A549 (cell line): ENCODE measurements around the gene AMPD3. TPM values are rescaled to one million over a fixed set of nuclear protein-coding genes. Genes with fewer than 3 reads are reported as not detected.

Experiments
- ATAC-seq, 2 experiments: fragments of 200-7000 bp in 1 of 2; fragments of >200 bp in 1 of 2; cut with Nextera tagmentation in 1 of 2; cut with Tn5 transposase in 1 of 2; 3 replicates each; pipeline versions ENCODE4 v1.8.0 to v1.9.1; 2018 to 2020; ENCODE audit warnings: mild to moderate bottlenecking in 1 of 2, moderate library complexity in 1 of 2
- CTCF ChIA-PET: fragments of 300-600 bp; sonication (Branson Sonifier 250); formaldehyde crosslinking; extraction: SDS; loops from one replicate; lab custom pipeline; 2021; ENCODE audit warnings: antibody characterized with exemption, inconsistent platforms; lab: Yijun Ruan, JAX
- POLR2A ChIA-PET: fragments of 350-600 bp; formaldehyde crosslinking; extraction: SDS; loops from one replicate; lab custom pipeline; 2021; ENCODE audit warnings: antibody characterized with exemption, inconsistent platforms; lab: Yijun Ruan, JAX
- DNase-seq, 2 experiments: peaks; one replicate each; pipeline versions ENCODE4 v3.0.0 to v3.0.0-alpha.2; 2011 to 2016; ENCODE audit warnings: low read depth in 1 of 2, low spot score in 1 of 2
- FAIRE-seq: peaks from 2 replicates; lab custom pipeline; 2011; peaks lifted over from hg19 to GRCh38; lab: Jason Lieb, UNC
- H3K27ac ChIP-seq, 2 experiments: fragments of >200 bp; sonication (Bioruptor Twin); formaldehyde crosslinking; 3 replicates each; pipeline ENCODE4 v1.5.1; 2016 to 2017
- H3K4me1 ChIP-seq: fragments of >200 bp; sonication (Bioruptor Twin); formaldehyde crosslinking; 3 replicates; pipeline ENCODE4 v1.6.1; 2016
- H3K4me2 ChIP-seq: fragments of >200 bp; sonication (Bioruptor Twin); formaldehyde crosslinking; 3 replicates; pipeline ENCODE4 v1.6.1; 2016
- H3K4me3 ChIP-seq: fragments of >200 bp; sonication (Bioruptor Twin); formaldehyde crosslinking; 3 replicates; pipeline ENCODE4 v1.5.1; 2016
- H3K9me3 ChIP-seq: fragments of >200 bp; sonication (Bioruptor Twin); formaldehyde crosslinking; 3 replicates; pipeline ENCODE4 v1.6.1; 2016
- ATOH8 ChIP-seq: fragments of 250-450 bp; sonication (Bioruptor Pico); IDR thresholded peaks from 2 replicates; pipeline ENCODE4 v1.5.0; 2020; ENCODE audit warnings: low read depth, mild to moderate bottlenecking, moderate library complexity
- CHD2 ChIP-seq: fragments of 150-350 bp; IDR thresholded peaks from 2 replicates; pipeline ENCODE4 v1.6.1; 2014; ENCODE audit warnings: low read length; ENCODE audit not compliant: partially characterized antibody
- CHD4 ChIP-seq: fragments of 200-600 bp; sonication (generic); IDR thresholded peaks from 2 replicates; pipeline ENCODE4 v1.6.1; 2016; ENCODE audit warnings: antibody characterized with exemption, mild to moderate bottlenecking, borderline replicate concordance
- EHF ChIP-seq: fragments of 250-450 bp; sonication (Bioruptor Pico); IDR thresholded peaks from 2 replicates; pipeline ENCODE4 v1.5.0; 2020; ENCODE audit warnings: mild to moderate bottlenecking
- EHMT2 ChIP-seq: fragments of 200-600 bp; sonication (generic); IDR thresholded peaks from 2 replicates; pipeline ENCODE4 v1.6.1; 2016; ENCODE audit warnings: antibody characterized with exemption, low read depth, mild to moderate bottlenecking, moderate library complexity
- ELK1 ChIP-seq: fragments of 150-350 bp; IDR thresholded peaks from 2 replicates; pipeline ENCODE4 v1.6.1; 2014; ENCODE audit warnings: low read depth, mild to moderate bottlenecking, low read length
- EP300 ChIP-seq, 2 experiments: fragments of >200 bp; sonication (Bioruptor Twin); formaldehyde crosslinking; IDR thresholded peaks; 2 replicates in 1 of 2; 3 replicates in 1 of 2; pipeline ENCODE4 v1.6.1; 2016 to 2017
- ESRRA ChIP-seq: fragments of 150-350 bp; IDR thresholded peaks from 2 replicates; pipeline ENCODE4 v1.6.1; 2014; ENCODE audit warnings: mild to moderate bottlenecking, low read length, borderline replicate concordance
- FOSL2 ChIP-seq, 2 experiments: fragments of 450-650 bp in 1 of 2; fragments of >200 bp in 1 of 2; sonication (Bioruptor Twin) in 1 of 2; formaldehyde crosslinking; IDR thresholded peaks; 2 replicates each; pipeline versions ENCODE4 v1.5.0 to v1.6.1; 2016 to 2020; ENCODE audit warnings: mild to moderate bottlenecking in 1 of 2, moderate library complexity in 1 of 2
- FOXS1 ChIP-seq: fragments of 250-450 bp; sonication (Bioruptor Pico); IDR thresholded peaks from 2 replicates; pipeline ENCODE4 v1.5.0; 2020; ENCODE audit warnings: mild to moderate bottlenecking, moderate library complexity
- GATA3 ChIP-seq: IDR thresholded peaks from 2 replicates; pipeline ENCODE4 v1.6.1; 2012; ENCODE audit warnings: borderline replicate concordance
- HDAC2 ChIP-seq: fragments of 200-600 bp; sonication (generic); IDR thresholded peaks from 2 replicates; pipeline ENCODE4 v1.6.1; 2016
- HES2 ChIP-seq: fragments of >200 bp; sonication (Bioruptor Twin); formaldehyde crosslinking; IDR thresholded peaks from 2 replicates; pipeline ENCODE4 v1.6.1; 2016
- HOXA7 ChIP-seq: fragments of 250-450 bp; sonication (Bioruptor Pico); IDR thresholded peaks from 2 replicates; pipeline ENCODE4 v1.5.0; 2020; ENCODE audit warnings: mild to moderate bottlenecking, moderate library complexity
- HOXB5 ChIP-seq: fragments of 250-450 bp; sonication (Bioruptor Pico); IDR thresholded peaks from 2 replicates; pipeline ENCODE4 v1.5.0; 2020; ENCODE audit warnings: mild to moderate bottlenecking, moderate library complexity
- JUN ChIP-seq, 2 experiments: fragments of >200 bp; sonication (Bioruptor Twin); formaldehyde crosslinking; IDR thresholded peaks; 2 replicates in 1 of 2; 3 replicates in 1 of 2; pipeline ENCODE4 v1.6.1; 2016 to 2017
- JUNB ChIP-seq: fragments of >200 bp; sonication (Bioruptor Twin); formaldehyde crosslinking; IDR thresholded peaks from 2 replicates; pipeline ENCODE4 v1.6.1; 2016
- KDM1A ChIP-seq: fragments of 200-600 bp; sonication (generic); IDR thresholded peaks from 2 replicates; pipeline ENCODE4 v1.6.1; 2016; ENCODE audit warnings: low read depth, mild to moderate bottlenecking
- NFE2L2 ChIP-seq: fragments of 150-350 bp; conservative IDR thresholded peaks from 2 replicates; pipeline ENCODE4 v1.6.1; 2014; ENCODE audit warnings: low read length
- PHF8 ChIP-seq: fragments of 200-600 bp; sonication (generic); IDR thresholded peaks from 2 replicates; pipeline ENCODE4 v1.6.1; 2016; ENCODE audit warnings: low read depth, mild to moderate bottlenecking, antibody characterized with exemption, moderate library complexity, borderline replicate concordance
- POLR2A ChIP-seq: IDR thresholded peaks from 2 replicates; pipeline ENCODE4 v1.6.1; 2012; ENCODE audit warnings: mild to moderate bottlenecking, low read length
- RNF2 ChIP-seq: fragments of 200-600 bp; sonication (generic); IDR thresholded peaks from 2 replicates; pipeline ENCODE4 v1.6.1; 2016; ENCODE audit warnings: low read depth, mild to moderate bottlenecking, antibody characterized with exemption, moderate library complexity, borderline replicate concordance
- SREBF2 ChIP-seq: fragments of 450-650 bp; IDR thresholded peaks from 2 replicates; pipeline ENCODE4 v1.6.1; 2014; ENCODE audit warnings: mild to moderate bottlenecking, moderate library complexity
- WGBS: methylation state at CpG from one replicate; pipeline ENCODE4 v1.1.6; 2017; ENCODE audit errors: missing lambda C conversion rate; 5-methylcytosine and 5-hydroxymethylcytosine counted together
- polyA plus RNA-seq, 4 experiments: library from polyadenylated mRNA; depleted of rRNA in 3 of 4; stranded (reverse); fragments of >200 nt; fragmentation: RNase III in 1 of 4; extraction: RNeasy Plus Mini Kit Qiagen cat#74134 plus additional on column Dnase treatment in 1 of 4; gene quantifications; 2 replicates in 3 of 4; 3 replicates in 1 of 4; pipeline ENCODE4 v1.2.3, GENCODE V29; 2011 to 2017

The AMPD3 gene
- polyA plus RNA-seq, 2 of the 4 experiments (the other 2 are of a cell fraction) = 3.1 to 4.7 TPM

DNA sequence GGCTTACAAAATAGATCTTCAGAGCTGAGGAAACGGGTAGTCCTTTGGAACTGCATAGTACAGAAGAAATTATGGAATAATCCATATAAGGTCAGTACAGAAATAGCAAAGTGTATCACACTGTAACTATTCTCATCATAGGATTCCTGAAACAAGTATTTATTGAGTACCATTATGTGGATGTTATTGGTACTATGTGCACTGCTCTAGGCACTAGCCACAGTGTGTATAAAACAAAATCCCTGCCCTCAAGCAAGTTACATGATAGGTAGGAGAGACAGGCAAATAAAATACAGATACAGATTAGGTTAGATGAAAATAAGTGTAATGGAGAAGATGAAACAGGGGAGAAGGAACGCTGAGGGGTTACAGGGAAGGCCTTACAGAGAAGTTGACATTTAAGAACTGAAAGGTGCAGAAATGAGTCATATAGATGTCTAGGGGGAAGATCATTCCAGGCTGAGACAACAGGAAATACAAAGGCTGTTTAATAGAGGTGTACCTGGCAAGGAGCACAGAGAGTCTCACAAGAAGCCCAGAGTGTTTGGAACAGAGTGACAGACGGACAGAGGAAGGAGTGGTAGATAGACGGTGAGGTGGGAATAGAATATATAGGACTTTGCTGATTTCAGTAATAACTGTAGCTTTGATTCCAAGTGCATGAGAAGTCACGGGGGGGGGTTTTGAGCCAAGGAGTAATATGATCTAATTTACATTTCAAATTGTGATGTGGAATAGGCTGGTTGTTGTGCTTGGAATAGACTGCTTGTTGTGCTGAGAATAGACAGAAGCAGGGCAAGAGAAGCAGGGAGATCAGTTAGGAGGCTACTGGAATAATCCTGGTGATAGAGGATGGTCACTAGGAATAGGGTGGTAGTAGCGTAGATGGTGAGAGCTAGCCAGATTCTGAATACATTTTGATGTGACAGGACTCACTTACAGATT lies 72.2 kb downstream of the AMPD3 start:
- ATAC-seq = peak; percentile 86 to 92
- peak overlapping the region; percentile 74 for H3K4me2 ChIP-seq
- CTCF ChIA-PET = interaction anchor here (1.0 to 1.6 kb wide), 3 partner anchors 14 to 96 kb away, joined by 3 to 11 read pairs (median 3); partner anchors contain the start of gene RNF141
- no peaks in the 10 kb centered on the region for H3K9me3 ChIP-seq
- no peak for FAIRE-seq
- H3K4me1 ChIP-seq = peaks cover 43% of the 10 kb centered on the region
- H3K4me3 ChIP-seq = peak overlapping the region; percentile 1; the same call in 1 of the 3 replicates
- peak in 1 of 2 experiments; percentile 42 for DNase-seq
- H3K27ac ChIP-seq = peak overlapping the region; percentile 60 to 84
- 39% methylated on average over 6 of the region's 6 CpGs for WGBS
- TF ChIP-seq HDAC2 = no peak
- peak; percentile 38; the same call in 1 of the 2 replicates for TF ChIP-seq FOSL2 (IDR thresholded peaks at IDR 0.05)
- no peak for TF ChIP-seq FOSL2 (CRISPR knock-in tag; IDR thresholded peaks at IDR 0.05)
- POLR2A ChIA-PET = interaction anchor here (2.0 kb wide), 1 partner anchor 13 kb away, joined by 6 read pairs; the partner anchor contains the start of gene RNF141

- H3K9me3 ChIP-seq = no peaks in the 10 kb centered on the region
- CTCF ChIA-PET = interaction anchor here (1.0 to 1.6 kb wide), 3 partner anchors 13 to 95 kb away, joined by 3 to 11 read pairs (median 3); partner anchors contain the start of gene RNF141
- ATAC-seq = no peak
- H3K27ac ChIP-seq = peak overlapping the region in 1 of 2 experiments; percentile 60; a peak in 1 of 6 replicates
- no peak overlapping the region for H3K4me3 ChIP-seq
- POLR2A ChIA-PET = interaction anchor here (2.0 kb wide), 1 partner anchor 13 kb away, joined by 6 read pairs; the partner anchor contains the start of gene RNF141
- no peak for DNase-seq
- H3K4me2 ChIP-seq = peak overlapping the region; percentile 74
- peaks cover 43% of the 10 kb centered on the region for H3K4me1 ChIP-seq
- FAIRE-seq = no peak
- TF ChIP-seq FOSL2 (IDR thresholded peaks at IDR 0.05) (no peak), FOSL2 (CRISPR knock-in tag; IDR thresholded peaks at IDR 0.05) (no peak), GATA3 (no peak), HES2 (no peak), HOXB5 (CRISPR knock-in tag) (no peak), JUN (IDR thresholded peaks at IDR 0.05) (no peak), KDM1A (no peak), RNF2 (no peak), EP300 (IDR thresholded peaks at IDR 0.05) (no peak), ATOH8 (CRISPR knock-in tag) (no peak)
Measured at GRCh38 chr11:10528121-10528520, 73.1 kb downstream of the AMPD3 start.

GRCh38 chr11:10529279-10529678 lies 74.2 kb downstream of the AMPD3 start:
- Histone ChIP-seq H3K9me3 (no peaks in the 10 kb centered on the region), H3K4me1 (peaks cover 43% of the 10 kb centered on the region), H3K4me2 (no peak overlapping the region), H3K27ac (0 out of 6 replicates have a peak overlapping the region, but pooled peaks of 1 of the 2 experiments have one; percentile 14), H3K4me3 (no peak overlapping the region)
- 88% methylated on average over 2 of the region's 2 CpGs for WGBS
- ATAC-seq = no peak
- no peak for TF ChIP-seq NFE2L2
- no peak for TF ChIP-seq KDM1A
- ChIA-PET CTCF (interaction anchor here (0.7 to 1.6 kb wide), 2 partner anchors 12 to 15 kb away, joined by 3 to 11 read pairs; partner anchors contain the start of gene RNF141), POLR2A (no interaction called here)
- DNase-seq = no peak
- no peak for FAIRE-seq

DNA sequence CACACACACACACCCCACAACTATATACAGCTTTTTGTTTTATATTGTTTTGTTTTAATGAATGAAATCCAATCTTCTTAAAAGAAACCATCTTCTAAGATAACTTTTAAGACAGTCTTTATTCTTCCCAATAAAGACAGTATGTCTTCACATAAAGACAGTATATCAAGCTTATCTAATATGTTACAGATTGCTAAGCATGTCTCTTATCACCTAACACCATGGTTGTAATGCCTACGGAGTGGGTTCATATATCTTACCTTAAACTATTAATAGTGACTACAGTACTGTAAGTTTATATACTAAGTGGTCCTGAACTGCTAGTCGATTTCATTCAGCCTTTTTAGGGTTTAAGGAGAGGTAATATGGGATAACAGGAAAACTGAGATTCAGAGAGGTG lies 77.5 kb downstream of the AMPD3 start:
- peaks cover 23% of the 10 kb centered on the region for H3K4me1 ChIP-seq
- no peaks in the 10 kb centered on the region for H3K9me3 ChIP-seq
- FAIRE-seq (no peak), DNase-seq (no peak), ATAC-seq (no peak)
- WGBS = 67% methylated on average over 2 of the region's 2 CpGs
- no peak overlapping the region for H3K4me3 ChIP-seq
- ChIA-PET POLR2A (interaction anchor here (1.6 kb wide), 1 partner anchor 8 kb away, joined by 12 read pairs; the partner anchor contains the start of gene RNF141), CTCF (interaction anchor here (0.7 to 3.1 kb wide), 3 partner anchors 9 to 126 kb away, joined by 3 to 12 read pairs (median 6); partner anchors contain the start of gene RNF141)
- no peak overlapping the region for H3K4me2 ChIP-seq
- no peak overlapping the region for H3K27ac ChIP-seq
- TF ChIP-seq PHF8 (no peak), FOXS1 (CRISPR knock-in tag) (no peak), JUNB (no peak), ATOH8 (CRISPR knock-in tag) (no peak), EHF (no peak), HOXA7 (CRISPR knock-in tag) (no peak), KDM1A (no peak), JUN (IDR thresholded peaks at IDR 0.05) (no peak), EHMT2 (no peak), ELK1 (no peak), CHD4 (no peak), POLR2A (no peak), HES2 (no peak), SREBF2 (no peak), ESRRA (no peak), CHD2 (no peak)
